DND-41 (cell line): ENCODE measurements around the gene DBNL.

Experiments
- ATAC-seq: fragments of 200-7000 bp; cut with Tn5 transposase; 3 replicates; pipeline ENCODE4 v1.9.1; 2021; ENCODE audit warnings: low read depth; ENCODE audit not compliant: insufficient read depth
- DNase-seq: peaks from one replicate; pipeline ENCODE4 v3.0.0-alpha.2; 2020
- H2AFZ ChIP-seq: 2 replicates; pipeline ENCODE4 v1.6.0; 2012; ENCODE audit warnings: low read depth, low read length
- H3K27ac ChIP-seq: 2 replicates; pipeline ENCODE4 v1.5.1; 2012; ENCODE audit warnings: low read length, inconsistent platforms
- H3K27me3 ChIP-seq: fragments of 200-600 bp; sonication (generic); 2 replicates; pipeline ENCODE4 v1.6.0; 2012; ENCODE audit warnings: low read length, mild to moderate bottlenecking, inconsistent platforms; ENCODE audit not compliant: insufficient read depth, poor library complexity
- H3K36me3 ChIP-seq: 2 replicates; pipeline ENCODE4 v1.5.1; 2012; ENCODE audit warnings: low read length, inconsistent platforms; ENCODE audit not compliant: insufficient read depth
- H3K4me1 ChIP-seq: 2 replicates; pipeline ENCODE4 v1.5.1; 2012; ENCODE audit warnings: mild to moderate bottlenecking, low read length; ENCODE audit not compliant: insufficient read depth
- H3K4me2 ChIP-seq: 2 replicates; pipeline ENCODE4 v1.6.0; 2012; ENCODE audit warnings: mild to moderate bottlenecking, moderate library complexity, low read length, inconsistent platforms; ENCODE audit not compliant: insufficient read depth
- H3K4me3 ChIP-seq, 2 experiments: fragments of 200-600 bp in 1 of 2; shearing (Covaris generic) in 1 of 2; 2 replicates each; pipeline ENCODE4 v1.5.1; 2012 to 2016; ENCODE audit warnings: inconsistent platforms in 2 of 2, low read length in 2 of 2, mild to moderate bottlenecking in 2 of 2, low read depth in 1 of 2, moderate library complexity in 1 of 2
- H3K79me2 ChIP-seq: 2 replicates; pipeline ENCODE4 v1.6.0; 2012; ENCODE audit warnings: low read length, inconsistent platforms; ENCODE audit not compliant: insufficient read depth
- H3K9ac ChIP-seq: 2 replicates; pipeline ENCODE4 v1.6.0; 2012; ENCODE audit warnings: low read depth, mild to moderate bottlenecking, inconsistent platforms, low read length, moderate library complexity
- H3K9me3 ChIP-seq: 2 replicates; pipeline ENCODE4 v1.5.1; 2012; ENCODE audit warnings: low read length, moderate library complexity, mild to moderate bottlenecking, inconsistent platforms; ENCODE audit not compliant: insufficient read depth, severe bottlenecking
- H4K20me1 ChIP-seq: 2 replicates; pipeline ENCODE4 v1.6.0; 2012; ENCODE audit warnings: low read length; ENCODE audit not compliant: insufficient read depth
- CTCF ChIP-seq: IDR thresholded peaks from 2 replicates; pipeline ENCODE4 v1.5.1; 2012; ENCODE audit warnings: borderline replicate concordance, low read length, moderate library complexity, mild to moderate bottlenecking; ENCODE audit not compliant: poor library complexity, severe bottlenecking; ENCODE audit errors: extremely low read depth
- EZH2 ChIP-seq: IDR thresholded peaks from 3 replicates; pipeline ENCODE4 v1.6.1; 2012; ENCODE audit warnings: borderline replicate concordance, low read depth, mild to moderate bottlenecking, moderate library complexity, low read length, inconsistent platforms; ENCODE audit not compliant: severe bottlenecking

Gene DBNL

GRCh38 chr7:44102846-44103565, 58.5 kb downstream of the DBNL start:
- TF ChIP-seq EZH2, result no peak
- TF ChIP-seq CTCF, result no peak

GRCh38 chr7:44103566-44103922, 59.0 kb downstream of the DBNL start:
- Histone ChIP-seq H4K20me1 (peaks cover 41% of the 10 kb centered on the region), H3K79me2 (peaks cover 56% of the 10 kb centered on the region), H2AFZ (0 out of 2 replicates have a peak overlapping the region, but pooled peaks have one; percentile 1), H3K4me1 (peaks cover 91% of the 10 kb centered on the region), H3K27ac (peak overlapping the region; percentile 91), H3K4me3 (peak overlapping the region; percentile 18 to 68; a peak in 3 of 4 replicates), H3K36me3 (peaks cover 42% of the 10 kb centered on the region), H3K27me3 (no peaks in the 10 kb centered on the region), H3K9me3 (no peaks in the 10 kb centered on the region), H3K4me2 (peak overlapping the region; percentile 98), H3K9ac (peak overlapping the region; percentile 94)
- ATAC-seq (peak; percentile 6), DNase-seq (no peak)
- TF ChIP-seq EZH2 (no peak), CTCF (no peak)

More at GRCh38 chr7:44102846-44103565, 58.5 kb downstream of the DBNL start:
- Histone ChIP-seq H3K4me3 (peak overlapping the region; percentile 18 to 68; a peak in 3 of 4 replicates), H4K20me1 (peaks cover 36% of the 10 kb centered on the region), H3K79me2 (peaks cover 50% of the 10 kb centered on the region), H2AFZ (no peak overlapping the region), H3K36me3 (peaks cover 37% of the 10 kb centered on the region), H3K9ac (peak overlapping the region; percentile 94), H3K9me3 (no peaks in the 10 kb centered on the region), H3K27me3 (no peaks in the 10 kb centered on the region), H3K27ac (peak overlapping the region; percentile 91), H3K4me2 (peak overlapping the region; percentile 98), H3K4me1 (peaks cover 91% of the 10 kb centered on the region)
- ATAC-seq (no peak), DNase-seq (no peak)

- TF ChIP-seq CTCF (peak; percentile 37), EZH2 (no peak)
- H3K27me3 ChIP-seq, result no peaks in the 10 kb centered on the region
- H3K79me2 ChIP-seq, result peaks cover 62% of the 10 kb centered on the region
- peaks cover 48% of the 10 kb centered on the region for H4K20me1 ChIP-seq
- peak within 1 kb of the TSS; percentile 68 to 92 for H3K4me3 ChIP-seq
- H2AFZ ChIP-seq, result peak within 1 kb of the TSS; percentile 47
- peaks cover 49% of the 10 kb centered on the region for H3K36me3 ChIP-seq
- peak; percentile 82 for DNase-seq
- ATAC-seq, result peak; percentile 69
- H3K9me3 ChIP-seq, result no peaks in the 10 kb centered on the region
- peaks cover 91% of the 10 kb centered on the region for H3K4me1 ChIP-seq
- H3K4me2 ChIP-seq, result peak within 1 kb of the TSS; percentile 98
- H3K27ac ChIP-seq, result peak within 1 kb of the TSS; percentile 91
- peak within 1 kb of the TSS; percentile 94 for H3K9ac ChIP-seq
These were observed 59.7 kb downstream of the DBNL start, which contains the start of gene AEBP1 for GRCh38 chr7:44103923-44104859. Gene AEBP1 (plus strand): TSS chr7:44104345. CDS start chr7:44104666, 321 bp downstream.
